Measurements from ENCODE around the gene ZNF547.
A peak's percentile ranks its signal among the peaks of the same experiment; 100 is the strongest.

The ZNF547 gene

GRCh38 chr19:57338877-57339276 lies 24.5 kb upstream of the ZNF547 start:
- Histone ChIP-seq H3K27me3 (ENCODE audit: control insufficient read depth, insufficient read depth, low read length) (no peaks in the 10 kb centered on the region), H3K4me3 (ENCODE audit: low read length) (no peak overlapping the region), H3K36me3 (ENCODE audit: control insufficient read depth, insufficient read depth, low read length) (no peaks in the 10 kb centered on the region), H3K4me1 (ENCODE audit: control insufficient read depth, insufficient read depth, low read length) (no peaks in the 10 kb centered on the region), H3K27ac (ENCODE audit: low read length) (no peak overlapping the region), H3K9me3 (ENCODE audit: control insufficient read depth, insufficient read depth, low read length) (no peaks in the 10 kb centered on the region)
- DNase-seq (ENCODE audit: low read depth, low spot score) = no peak
- no CpG with 5 or more reads among the region's 3 CpGs for WGBS (ENCODE audit: insufficient coverage, insufficient read length)

- no peak for DNase-seq (ENCODE audit: low read depth, low spot score)
- Histone ChIP-seq H3K36me3 (ENCODE audit: control insufficient read depth, insufficient read depth, low read length) (no peaks in the 10 kb centered on the region), H3K4me1 (ENCODE audit: control insufficient read depth, insufficient read depth, low read length) (no peaks in the 10 kb centered on the region), H3K9me3 (ENCODE audit: control insufficient read depth, insufficient read depth, low read length) (no peaks in the 10 kb centered on the region), H3K4me3 (ENCODE audit: low read length) (no peak overlapping the region), H3K27ac (ENCODE audit: low read length) (no peak overlapping the region), H3K27me3 (ENCODE audit: control insufficient read depth, insufficient read depth, low read length) (no peaks in the 10 kb centered on the region)
- WGBS (ENCODE audit: insufficient coverage, insufficient read length) = no CpG with 5 or more reads among the region's 6 CpGs
These were observed 20.8 kb upstream of the ZNF547 start for GRCh38 chr19:57342582-57342981.

- H3K27ac ChIP-seq (ENCODE audit: low read length) = no peak overlapping the region
- no peak overlapping the region for H3K4me3 ChIP-seq (ENCODE audit: low read length)
These were observed 15.2 kb upstream of the ZNF547 start for GRCh38 chr19:57348136-57348535.

DNA sequence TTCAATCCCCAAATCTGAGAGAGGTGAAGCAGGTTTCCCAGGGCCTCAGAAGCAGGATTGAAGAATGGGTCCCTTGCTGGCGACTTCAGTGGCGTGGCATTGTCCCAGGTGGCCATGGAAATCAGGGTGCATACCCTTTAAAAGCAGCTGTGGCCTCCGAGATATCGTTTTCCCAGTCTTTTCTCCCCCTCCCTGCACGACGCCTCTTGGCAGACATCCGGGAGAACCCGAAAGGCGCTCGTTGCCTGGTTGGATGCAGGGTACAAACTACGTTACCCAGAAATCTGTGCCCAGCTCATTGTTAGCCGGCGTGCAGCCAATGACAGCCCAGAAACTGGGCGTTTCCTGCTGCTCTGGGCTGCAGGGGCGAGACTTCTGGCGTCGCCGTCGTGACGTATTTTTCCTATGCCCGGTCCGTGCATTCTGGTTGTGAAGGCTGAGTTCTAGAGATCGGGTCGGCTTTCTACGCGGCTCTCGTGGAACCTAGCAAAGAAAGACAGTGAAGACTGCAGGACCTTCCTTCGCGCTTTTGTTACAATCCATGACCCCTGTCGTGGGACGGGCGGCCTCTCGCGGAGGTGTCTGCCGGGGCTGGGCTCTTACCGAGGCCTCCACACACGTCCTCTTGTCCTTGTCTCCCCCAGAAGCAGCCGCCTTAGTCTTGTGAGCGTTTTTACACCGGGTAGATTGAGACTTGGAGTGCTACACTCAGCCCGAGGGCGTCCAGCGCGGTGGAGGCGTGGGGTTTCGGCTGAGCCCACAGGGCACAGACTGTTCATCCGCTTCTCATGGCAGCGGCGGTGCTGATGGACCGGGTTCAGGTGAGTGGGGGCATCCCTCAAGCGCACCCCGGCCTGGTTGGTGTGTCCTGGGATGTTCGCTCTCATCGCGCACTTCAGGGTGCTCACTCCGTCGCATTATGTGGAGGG lies 12.2 kb upstream of the ZNF547 start, which contains the start of gene ZNF304:
Gene ZNF304 (plus strand): TSS at position 395 of the 929 bp plus-strand sequence. CDS start 394 bp downstream, at position 789.
- no peak within 1 kb of the TSS for H3K27ac ChIP-seq (ENCODE audit: low read length)
- DNase-seq (ENCODE audit: low read depth, low spot score) = peak; percentile 95
- no peaks in the 10 kb centered on the region for H3K4me1 ChIP-seq (ENCODE audit: control insufficient read depth, insufficient read depth, low read length)
- H3K4me3 ChIP-seq (ENCODE audit: low read length) = peak within 1 kb of the TSS; percentile 87
- H3K36me3 ChIP-seq (ENCODE audit: control insufficient read depth, insufficient read depth, low read length) = peaks cover 11% of the 10 kb centered on the region; the same call in 1 of the 2 replicates
- WGBS (ENCODE audit: insufficient coverage, insufficient read length) = no CpG with 5 or more reads among the region's 57 CpGs
- H3K27me3 ChIP-seq (ENCODE audit: control insufficient read depth, insufficient read depth, low read length) = no peaks in the 10 kb centered on the region
- no peaks in the 10 kb centered on the region for H3K9me3 ChIP-seq (ENCODE audit: control insufficient read depth, insufficient read depth, low read length)

More at GRCh38 chr19:57348136-57348535, 15.2 kb upstream of the ZNF547 start:
- WGBS (ENCODE audit: insufficient coverage, insufficient read length) = no CpG with 5 or more reads among the region's 3 CpGs
- Histone ChIP-seq H3K27me3 (ENCODE audit: control insufficient read depth, insufficient read depth, low read length) (no peaks in the 10 kb centered on the region), H3K4me1 (ENCODE audit: control insufficient read depth, insufficient read depth, low read length) (no peaks in the 10 kb centered on the region), H3K9me3 (ENCODE audit: control insufficient read depth, insufficient read depth, low read length) (no peaks in the 10 kb centered on the region), H3K36me3 (ENCODE audit: control insufficient read depth, insufficient read depth, low read length) (no peaks in the 10 kb centered on the region)
- DNase-seq (ENCODE audit: low read depth, low spot score) = no peak

- Histone ChIP-seq H3K4me3 (ENCODE audit: low read length) (peak overlapping the region; percentile 87; the same call in 1 of the 2 replicates), H3K4me1 (ENCODE audit: control insufficient read depth, insufficient read depth, low read length) (no peaks in the 10 kb centered on the region), H3K36me3 (ENCODE audit: control insufficient read depth, insufficient read depth, low read length) (peaks cover 17% of the 10 kb centered on the region; the same call in 1 of the 2 replicates), H3K9me3 (ENCODE audit: control insufficient read depth, insufficient read depth, low read length) (no peaks in the 10 kb centered on the region), H3K27me3 (ENCODE audit: control insufficient read depth, insufficient read depth, low read length) (no peaks in the 10 kb centered on the region), H3K27ac (ENCODE audit: low read length) (no peak overlapping the region)
- no peak for DNase-seq (ENCODE audit: low read depth, low spot score)
- no CpG with 5 or more reads among the region's 7 CpGs for WGBS (ENCODE audit: insufficient coverage, insufficient read length)
These were observed 11.5 kb upstream of the ZNF547 start for GRCh38 chr19:57351867-57352266.

GRCh38 chr19:57355916-57356315 lies 7.4 kb upstream of the ZNF547 start:
- Histone ChIP-seq H3K4me3 (ENCODE audit: low read length) (no peak overlapping the region), H3K4me1 (ENCODE audit: control insufficient read depth, insufficient read depth, low read length) (no peaks in the 10 kb centered on the region), H3K27ac (ENCODE audit: low read length) (no peak overlapping the region), H3K9me3 (ENCODE audit: control insufficient read depth, insufficient read depth, low read length) (no peaks in the 10 kb centered on the region), H3K27me3 (ENCODE audit: control insufficient read depth, insufficient read depth, low read length) (no peaks in the 10 kb centered on the region), H3K36me3 (ENCODE audit: control insufficient read depth, insufficient read depth, low read length) (peaks cover 23% of the 10 kb centered on the region; the same call in 1 of the 2 replicates)
- WGBS (ENCODE audit: insufficient coverage, insufficient read length) = no CpG with 5 or more reads among the region's 4 CpGs
- no peak for DNase-seq (ENCODE audit: low read depth, low spot score)

DNA sequence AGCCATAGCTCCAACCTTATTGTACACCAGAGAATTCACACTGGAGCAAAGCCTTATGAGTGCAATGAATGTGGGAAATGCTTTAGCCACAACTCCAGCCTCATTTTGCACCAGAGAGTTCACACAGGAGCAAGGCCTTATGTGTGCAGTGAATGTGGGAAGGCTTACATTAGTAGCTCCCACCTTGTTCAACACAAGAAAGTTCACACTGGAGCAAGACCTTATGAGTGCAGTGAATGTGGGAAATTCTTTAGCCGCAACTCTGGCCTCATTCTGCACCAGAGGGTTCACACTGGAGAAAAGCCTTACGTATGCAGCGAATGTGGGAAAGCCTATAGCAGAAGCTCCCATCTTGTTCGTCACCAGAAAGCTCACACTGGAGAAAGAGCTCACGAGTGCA lies 5.9 kb upstream of the ZNF547 start:
- no peaks in the 10 kb centered on the region for H3K9me3 ChIP-seq (ENCODE audit: control insufficient read depth, insufficient read depth, low read length)
- WGBS (ENCODE audit: insufficient coverage, insufficient read length) = no CpG with 5 or more reads among the region's 5 CpGs
- H3K4me1 ChIP-seq (ENCODE audit: control insufficient read depth, insufficient read depth, low read length) = no peaks in the 10 kb centered on the region
- no peaks in the 10 kb centered on the region for H3K27me3 ChIP-seq (ENCODE audit: control insufficient read depth, insufficient read depth, low read length)
- no peak for DNase-seq (ENCODE audit: low read depth, low spot score)
- no peak overlapping the region for H3K27ac ChIP-seq (ENCODE audit: low read length)
- peaks cover 23% of the 10 kb centered on the region; the same call in 1 of the 2 replicates for H3K36me3 ChIP-seq (ENCODE audit: control insufficient read depth, insufficient read depth, low read length)
- H3K4me3 ChIP-seq (ENCODE audit: low read length) = no peak overlapping the region

DNA sequence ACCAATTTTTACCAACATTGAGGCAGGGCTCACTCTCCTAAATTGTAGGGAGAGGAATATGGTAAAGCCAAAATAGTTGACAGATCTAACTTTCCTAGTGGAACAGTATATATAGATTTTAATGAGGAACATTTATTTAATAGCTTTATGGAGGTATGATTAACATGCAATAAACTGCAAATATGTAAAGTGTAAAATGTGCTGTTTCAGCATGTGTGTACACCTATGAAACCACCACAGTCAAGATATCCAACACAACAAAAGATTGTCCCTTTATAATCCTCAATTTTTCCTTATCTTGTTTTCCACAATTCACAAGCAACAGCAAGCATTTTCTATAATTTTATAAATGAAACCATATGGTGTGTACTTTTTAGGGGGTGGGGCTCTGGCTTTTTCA lies 4.1 kb upstream of the ZNF547 start:
- H3K4me3 ChIP-seq (ENCODE audit: low read length) = no peak overlapping the region

DNA sequence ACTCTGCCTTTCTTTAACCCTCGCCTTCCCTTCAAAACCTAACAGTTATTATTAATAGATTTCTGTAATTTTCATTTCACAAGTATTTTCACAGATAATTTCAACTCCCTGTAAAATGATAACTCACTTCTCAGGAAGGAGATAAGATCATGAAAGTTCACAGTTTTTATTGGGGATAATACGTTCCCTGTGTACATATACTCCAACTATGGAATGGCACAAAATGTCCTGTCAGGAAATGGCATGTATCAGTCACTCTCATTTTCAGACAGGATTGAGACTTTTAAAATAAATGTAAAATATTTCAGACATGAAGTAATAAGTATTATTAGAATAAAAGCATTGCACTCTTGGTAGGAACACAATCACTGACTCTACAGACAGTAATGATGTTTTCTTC lies 932 bp upstream of the ZNF547 start:
- WGBS (ENCODE audit: insufficient coverage, insufficient read length) = no CpG with 5 or more reads among the region's 2 CpGs
- H3K27me3 ChIP-seq (ENCODE audit: control insufficient read depth, insufficient read depth, low read length) = no peaks in the 10 kb centered on the region
- no peaks in the 10 kb centered on the region; the same call in 1 of the 2 replicates for H3K36me3 ChIP-seq (ENCODE audit: control insufficient read depth, insufficient read depth, low read length)
- no peak overlapping the region for H3K27ac ChIP-seq (ENCODE audit: low read length)
- no peak for DNase-seq (ENCODE audit: low read depth, low spot score)
- no peaks in the 10 kb centered on the region for H3K9me3 ChIP-seq (ENCODE audit: control insufficient read depth, insufficient read depth, low read length)
- H3K4me1 ChIP-seq (ENCODE audit: control insufficient read depth, insufficient read depth, low read length) = no peaks in the 10 kb centered on the region
- no peak overlapping the region; the same call in 1 of the 2 replicates for H3K4me3 ChIP-seq (ENCODE audit: low read length)

More for the DNA sequence above, 4.1 kb upstream of the ZNF547 start:
- no peaks in the 10 kb centered on the region for H3K27me3 ChIP-seq (ENCODE audit: control insufficient read depth, insufficient read depth, low read length)
- H3K9me3 ChIP-seq (ENCODE audit: control insufficient read depth, insufficient read depth, low read length) = no peaks in the 10 kb centered on the region
- DNase-seq (ENCODE audit: low read depth, low spot score) = no peak
- no peak overlapping the region for H3K27ac ChIP-seq (ENCODE audit: low read length)
- peaks cover 23% of the 10 kb centered on the region; the same call in 1 of the 2 replicates for H3K36me3 ChIP-seq (ENCODE audit: control insufficient read depth, insufficient read depth, low read length)
- no peaks in the 10 kb centered on the region for H3K4me1 ChIP-seq (ENCODE audit: control insufficient read depth, insufficient read depth, low read length)

GRCh38 chr19:57363688-57364181 lies 384 bp downstream of the ZNF547 start:
- Histone ChIP-seq H3K4me3 (ENCODE audit: low read length) (peak overlapping the region; percentile 52; the same call in 1 of the 2 replicates), H3K36me3 (ENCODE audit: control insufficient read depth, insufficient read depth, low read length) (no peaks in the 10 kb centered on the region; the same call in 1 of the 2 replicates), H3K4me1 (ENCODE audit: control insufficient read depth, insufficient read depth, low read length) (no peaks in the 10 kb centered on the region), H3K27ac (ENCODE audit: low read length) (no peak overlapping the region), H3K27me3 (ENCODE audit: control insufficient read depth, insufficient read depth, low read length) (no peaks in the 10 kb centered on the region), H3K9me3 (ENCODE audit: control insufficient read depth, insufficient read depth, low read length) (no peaks in the 10 kb centered on the region)
- DNase-seq (ENCODE audit: low read depth, low spot score) = no peak
- WGBS (ENCODE audit: insufficient coverage, insufficient read length) = no CpG with 5 or more reads among the region's 18 CpGs
